Smooth muscle cell of the brain vasculature (primary cell): ENCODE data around the gene JUN.

Experiments
- DNase-seq: peaks from one replicate; pipeline ENCODE4 v3.0.0-alpha.2; 2012; ENCODE audit warnings: low read depth, low spot score

The JUN gene

DNA sequence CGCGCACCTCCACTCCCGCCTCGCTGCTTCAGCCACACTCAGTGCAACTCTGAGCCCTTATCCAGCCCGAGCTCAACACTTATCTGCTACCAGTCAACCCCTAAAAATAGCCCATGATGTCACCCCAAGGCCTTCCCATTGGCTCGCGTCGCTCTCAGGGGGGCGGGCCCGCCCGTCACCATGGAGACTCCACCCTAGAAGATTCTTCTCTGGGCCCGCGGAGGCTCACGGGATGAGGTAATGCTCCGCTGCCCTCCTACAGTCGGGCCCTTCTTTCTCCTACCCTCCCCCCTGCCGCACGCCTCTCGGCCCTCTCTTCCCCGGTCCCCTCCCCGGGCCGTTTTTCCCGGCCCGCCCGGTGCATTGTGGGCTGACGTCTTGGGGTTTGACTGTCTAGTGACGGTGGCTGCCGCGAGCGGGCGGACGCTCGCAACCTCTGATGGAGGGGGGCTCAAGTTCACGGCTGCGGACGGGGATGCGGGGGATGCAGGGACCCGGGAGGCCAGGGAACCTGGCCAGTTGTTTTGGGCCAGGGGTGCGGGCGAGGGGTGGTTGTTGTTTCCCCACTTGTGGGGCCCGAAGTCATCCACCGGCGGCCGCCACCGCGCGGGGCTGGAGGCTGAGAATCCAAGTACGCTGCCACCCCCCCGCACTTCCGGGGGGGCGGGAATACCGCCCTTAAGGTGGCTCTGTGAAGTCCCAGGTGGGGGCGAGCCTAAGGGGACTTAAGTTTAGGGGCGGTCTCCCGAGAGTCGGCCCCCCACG lies at the start of gene JUN:
TSS of gene JUN (minus strand) at position 55 of the 765 bp plus-strand sequence. CDS start 977 bp downstream, outside the sequence.
- peak; percentile 99 for DNase-seq

GRCh38 chr1:58833166-58833565 lies 49.3 kb upstream of the JUN start:
- no peak for DNase-seq

DNA sequence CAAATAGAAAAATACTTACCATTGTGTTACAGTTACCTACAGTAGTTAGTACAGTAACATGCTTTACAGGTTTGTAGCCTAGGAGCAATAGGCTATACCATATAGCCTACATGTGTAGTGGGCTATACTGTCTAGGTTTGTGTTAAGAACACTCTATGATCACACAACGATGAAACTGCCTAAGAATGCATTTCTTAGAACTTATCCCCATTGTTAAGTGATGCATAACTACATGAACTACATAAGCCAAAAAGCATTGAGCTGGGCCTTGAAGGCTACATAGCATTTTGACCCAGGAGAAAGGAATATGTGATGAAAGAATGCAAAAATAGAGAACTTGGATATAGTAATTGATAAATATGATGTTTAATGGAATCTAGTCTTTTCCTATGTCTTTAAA lies 46.4 kb upstream of the JUN start:
- no peak for DNase-seq

- no peak for DNase-seq
These were observed 46.0 kb upstream of the JUN start for GRCh38 chr1:58829866-58830265.

- no peak for DNase-seq
These were observed 43.5 kb upstream of the JUN start for GRCh38 chr1:58827298-58827697.

GRCh38 chr1:58824753-58825389 lies 41.0 kb upstream of the JUN start:
- no peak for DNase-seq

DNA sequence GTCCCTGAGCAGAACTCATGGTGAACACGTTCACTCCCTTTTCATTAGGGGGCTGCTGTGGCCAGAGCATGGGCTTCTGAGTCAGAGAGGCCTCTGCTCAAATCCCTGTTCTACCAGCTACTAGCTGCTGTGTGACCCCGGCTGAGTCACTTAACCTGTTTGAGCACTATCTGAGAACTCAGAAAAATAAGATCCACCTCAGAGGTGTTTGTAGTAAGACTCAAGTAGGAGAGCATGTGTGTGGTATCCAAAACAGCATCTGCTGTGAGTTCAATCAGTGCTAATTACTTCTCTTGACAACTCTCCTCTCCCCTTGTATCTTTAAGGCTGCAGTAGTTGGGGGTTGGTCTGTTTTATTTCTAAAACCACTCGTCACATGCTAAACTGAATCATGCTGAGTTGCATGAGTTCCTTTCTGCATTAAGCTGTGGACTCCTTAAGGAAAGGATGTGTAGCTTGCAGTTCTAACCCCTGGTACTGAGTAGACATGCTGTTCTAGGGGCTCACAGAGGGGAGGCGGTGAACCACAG lies 39.7 kb upstream of the JUN start:
- peak; percentile 82 for DNase-seq

- DNase-seq = no peak
These were observed 37.5 kb upstream of the JUN start for GRCh38 chr1:58821309-58821708.

DNA sequence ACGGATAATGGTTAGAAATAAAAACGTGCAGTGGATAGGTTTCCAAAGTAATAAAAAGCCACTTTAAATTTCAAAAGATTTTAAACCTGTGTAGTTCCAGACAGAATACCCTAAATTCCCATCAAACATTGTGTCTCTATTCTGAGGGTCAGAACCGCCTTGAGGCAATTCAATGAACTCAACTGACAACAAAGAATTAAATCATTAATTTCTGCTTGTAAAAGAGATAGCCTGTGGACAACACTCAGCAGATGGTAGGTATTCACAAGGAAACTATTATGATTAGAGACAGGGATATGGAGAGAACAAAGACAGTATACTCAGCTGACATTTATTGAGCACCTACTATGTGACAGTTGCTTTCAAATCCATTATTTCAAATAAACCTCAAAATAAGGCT lies 35.1 kb upstream of the JUN start:
- no peak for DNase-seq

GRCh38 chr1:58818075-58818474 lies 34.2 kb upstream of the JUN start:
- DNase-seq = no peak

GRCh38 chr1:58816747-58817221 lies 32.9 kb upstream of the JUN start:
- DNase-seq = no peak

DNA sequence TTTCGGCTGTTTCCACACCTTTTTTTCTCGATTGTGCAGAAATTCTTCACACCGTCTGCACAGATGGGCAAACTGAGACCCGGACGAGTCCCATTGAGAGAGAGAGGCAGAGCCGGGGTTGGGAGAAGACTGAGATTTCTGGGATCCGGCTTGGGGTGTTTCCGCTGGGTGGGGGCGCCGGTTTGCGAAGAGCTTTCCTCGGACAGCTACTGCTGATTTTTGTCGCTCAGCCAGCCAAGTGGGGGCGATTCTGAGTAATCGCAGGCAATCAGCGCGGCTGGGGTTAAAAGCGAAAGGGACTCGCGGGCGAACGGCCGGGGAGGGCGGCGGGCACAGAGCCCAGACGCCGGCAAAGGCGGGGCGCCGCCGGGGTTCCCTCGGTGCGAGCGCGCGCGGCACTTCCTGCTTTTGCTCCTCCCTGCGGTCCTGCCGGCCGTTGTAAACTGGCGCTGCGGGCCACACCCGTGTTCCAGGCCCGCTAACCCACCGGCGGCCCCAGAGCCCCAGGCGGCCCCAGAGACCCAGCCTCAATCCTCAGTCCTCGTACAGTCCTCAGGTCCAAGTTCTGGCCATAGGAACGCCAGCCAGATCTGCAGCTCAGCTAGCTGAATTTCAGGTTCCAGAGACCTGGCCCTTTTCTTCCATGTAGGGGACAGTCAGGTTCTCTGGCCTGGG lies 32.4 kb upstream of the JUN start:
- peak; percentile 62 for DNase-seq

- no peak for DNase-seq
These were observed 31.8 kb upstream of the JUN start for GRCh38 chr1:58815686-58816071.

DNA sequence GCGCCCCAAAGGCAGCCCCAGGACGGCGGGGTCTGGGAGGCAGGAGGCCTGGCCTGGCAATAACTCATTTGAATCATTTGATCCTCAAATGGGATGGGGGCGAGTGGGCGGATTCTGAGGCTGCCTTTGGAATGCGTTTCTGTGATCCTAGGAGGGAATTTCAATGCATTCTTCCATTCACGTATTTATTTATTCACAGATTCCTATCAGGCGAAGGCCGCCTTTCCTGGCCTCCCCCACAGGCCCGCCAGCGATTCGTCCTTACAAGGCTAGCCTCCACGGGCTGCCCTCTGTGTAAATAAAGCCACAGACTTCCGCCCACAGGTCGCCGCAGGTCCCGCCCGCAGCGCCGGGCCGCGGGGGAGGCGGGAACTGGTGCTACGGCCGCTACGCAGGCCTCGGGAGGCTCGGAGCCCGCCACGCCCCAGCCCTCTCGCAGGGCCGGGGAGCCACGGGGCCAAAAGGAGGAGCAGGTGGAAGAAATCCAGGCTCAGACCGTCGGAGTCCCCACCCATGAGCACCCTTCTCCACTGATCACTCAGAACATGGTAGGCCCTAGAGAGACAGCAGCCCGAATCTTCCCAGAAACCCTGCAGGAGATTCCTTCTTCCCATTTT lies 31.3 kb upstream of the JUN start:
- no peak for DNase-seq

DNA sequence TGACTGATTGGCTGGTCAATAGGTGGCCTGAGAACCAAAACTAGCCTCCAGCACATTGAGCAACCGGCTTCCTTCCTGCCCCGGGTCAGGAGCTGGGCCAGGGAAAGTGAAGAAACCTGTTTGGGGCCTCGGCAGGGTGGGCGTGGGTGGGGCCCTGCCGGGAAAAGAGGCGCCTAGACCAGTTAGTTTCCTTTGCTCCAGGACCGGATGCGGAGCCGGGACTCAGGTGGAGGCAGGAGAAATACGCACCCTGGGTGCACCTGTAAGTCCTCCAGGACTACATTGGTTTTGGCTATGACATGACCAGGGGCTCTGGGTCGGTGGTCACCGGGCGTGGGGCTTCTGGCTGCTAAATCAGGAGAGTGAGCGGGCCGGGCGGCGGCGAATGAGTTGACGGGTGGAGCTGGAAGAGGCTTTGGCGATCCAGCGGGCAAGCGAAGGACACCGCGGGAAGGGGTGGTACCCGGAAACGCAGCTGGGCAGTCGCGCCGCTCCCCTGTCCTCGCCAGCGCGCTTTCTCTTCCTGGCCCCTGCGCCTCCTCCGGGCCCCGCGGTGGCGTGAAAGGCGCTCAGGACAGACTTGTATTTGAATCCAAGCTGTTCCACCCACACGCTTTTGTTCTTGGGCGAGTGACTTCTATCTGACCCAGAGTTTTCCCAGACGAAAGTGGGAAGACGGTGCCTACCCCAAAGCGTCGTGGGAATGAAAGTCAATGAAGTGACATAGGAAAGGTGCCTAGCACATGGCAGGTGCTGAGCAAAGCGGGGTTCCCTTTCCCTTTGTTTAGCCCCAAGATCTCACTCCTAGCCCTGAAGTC lies 30.6 kb upstream of the JUN start:
- no peak for DNase-seq

DNA sequence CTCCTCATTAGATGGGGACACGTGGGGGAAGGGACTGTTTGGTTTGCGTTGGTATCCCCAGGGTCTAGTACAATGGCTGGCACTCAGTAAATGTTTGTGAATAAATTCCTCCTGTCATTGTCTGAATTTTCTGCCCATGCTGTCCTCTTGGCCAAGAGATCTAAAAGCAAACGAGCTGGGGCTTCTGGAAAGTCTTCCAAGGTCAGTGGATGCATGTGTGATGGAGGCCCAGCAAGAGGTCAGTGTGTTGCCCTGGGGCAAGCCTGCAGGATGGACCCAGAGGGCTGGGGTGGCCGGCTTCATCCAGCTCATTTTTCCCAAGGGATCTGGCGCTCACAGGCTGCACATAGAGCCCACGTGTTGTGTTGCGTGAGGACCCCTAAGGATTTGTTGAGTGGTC lies 30.0 kb upstream of the JUN start:
- DNase-seq = no peak

GRCh38 chr1:58813361-58813760 lies 29.5 kb upstream of the JUN start:
- no peak for DNase-seq

- DNase-seq = no peak
These were observed 29.1 kb upstream of the JUN start for GRCh38 chr1:58812926-58813325.

- no peak for DNase-seq
These were observed 28.6 kb upstream of the JUN start for GRCh38 chr1:58812468-58812867.

DNA sequence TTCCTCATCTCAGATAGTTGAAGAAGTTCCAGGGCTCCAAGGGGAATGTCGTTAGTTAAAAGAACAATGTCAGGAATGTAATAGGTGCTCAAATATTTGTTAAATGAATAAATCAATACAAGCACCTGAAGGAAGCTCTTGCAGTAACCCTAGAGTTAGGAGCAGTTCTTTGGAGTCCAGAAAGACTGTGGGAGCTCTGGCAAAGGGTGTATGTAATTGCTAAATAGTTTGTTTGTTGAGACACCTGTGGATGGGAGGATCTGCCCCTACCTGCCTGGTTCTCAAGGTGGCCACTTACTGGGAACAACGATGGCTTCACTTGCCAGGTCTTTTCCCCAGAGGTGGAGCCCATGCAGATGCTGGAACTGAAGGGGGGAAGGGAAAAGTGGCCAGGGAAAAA lies 27.5 kb upstream of the JUN start:
- DNase-seq = no peak

- DNase-seq = no peak
These were observed 25.6 kb upstream of the JUN start for GRCh38 chr1:58809325-58810010.
